ENCODE measurements around the gene RPL28.

- TF ChIP-seq CTCF (IDR thresholded peaks at IDR 0.05; ENCODE audit: low read depth, low read length) (no peak), POLR2A (IDR thresholded peaks at IDR 0.05; ENCODE audit: extremely low read depth, insufficient read length) (no peak), MAX (IDR thresholded peaks at IDR 0.05; ENCODE audit: low read depth, low read length) (no peak), MYC (IDR thresholded peaks at IDR 0.05; ENCODE audit: low read depth, low read length) (no peak)
Measured at GRCh38 chr19:55369653-55370304, 16.0 kb upstream of the RPL28 start.

Data from NB4 (cell line).